Thymus (tissue), 11 donors: ENCODE data around the gene CDH13. TPM values are rescaled to one million over a fixed set of nuclear protein-coding genes. Genes with fewer than 3 reads are reported as not detected.

Experiments used
- DNase-seq, 9 donors: peaks; one replicate each; pipeline ENCODE4 v3.0.0-alpha.2; 2013; ENCODE audit warnings: low spot score in 9 of 9, low read depth in 6 of 9, missing footprints in 1 of 9
- H3K27ac ChIP-seq, 2 donors: one replicate each; pipeline ENCODE4 v1.5.1; 2013; ENCODE audit warnings: control low read depth in 1 of 2, low read depth in 1 of 2, low read length in 1 of 2, mild to moderate bottlenecking in 1 of 2, moderate library complexity in 1 of 2
- H3K27me3 ChIP-seq, 2 donors: one replicate each; pipeline ENCODE4 v1.5.1; 2013; ENCODE audit warnings: low read length in 1 of 2; ENCODE audit not compliant: control insufficient read depth in 2 of 2, insufficient read depth in 1 of 2
- H3K36me3 ChIP-seq, 2 donors: one replicate each; pipeline ENCODE4 v1.5.1; 2013; ENCODE audit warnings: low read length in 1 of 2, mild to moderate bottlenecking in 1 of 2, moderate library complexity in 1 of 2; ENCODE audit not compliant: control insufficient read depth in 2 of 2, insufficient read depth in 2 of 2
- H3K4me1 ChIP-seq, 2 donors: one replicate each; pipeline ENCODE4 v1.5.1; 2013; ENCODE audit warnings: low read length in 2 of 2; ENCODE audit not compliant: control insufficient read depth in 2 of 2, insufficient read depth in 2 of 2
- H3K4me3 ChIP-seq, 2 donors: one replicate each; pipeline ENCODE4 v1.5.1; 2013; ENCODE audit warnings: low read length in 2 of 2, control low read depth in 1 of 2, mild to moderate bottlenecking in 1 of 2
- H3K9me3 ChIP-seq, 2 donors: one replicate each; pipeline ENCODE4 v1.5.1; 2013; ENCODE audit warnings: low read length in 1 of 2, mild to moderate bottlenecking in 1 of 2; ENCODE audit not compliant: control insufficient read depth in 2 of 2, insufficient read depth in 1 of 2
- WGBS: extraction: QIAGEN DNeasy Blood & Tissue Kit; methylation state at CpG from one replicate; pipeline ENCODE4 v1.1.7; 2013; 5-methylcytosine and 5-hydroxymethylcytosine counted together
- polyA plus RNA-seq: library from polyadenylated mRNA; stranded (reverse); fragments of 200-250 nt; gene quantifications from one replicate; pipeline ENCODE4 v1.2.3, GENCODE V29; 2013
- total RNA-seq: library from RNA; stranded (reverse); fragments of 120-200 nt; gene quantifications from one replicate; pipeline ENCODE4 v1.2.4, GENCODE V29; 2013
- donor health status: healthy.

CDH13 gene
- total and polyA plus RNA-seq, 2 donors, result 1.5 to 3.7 TPM

DNA sequence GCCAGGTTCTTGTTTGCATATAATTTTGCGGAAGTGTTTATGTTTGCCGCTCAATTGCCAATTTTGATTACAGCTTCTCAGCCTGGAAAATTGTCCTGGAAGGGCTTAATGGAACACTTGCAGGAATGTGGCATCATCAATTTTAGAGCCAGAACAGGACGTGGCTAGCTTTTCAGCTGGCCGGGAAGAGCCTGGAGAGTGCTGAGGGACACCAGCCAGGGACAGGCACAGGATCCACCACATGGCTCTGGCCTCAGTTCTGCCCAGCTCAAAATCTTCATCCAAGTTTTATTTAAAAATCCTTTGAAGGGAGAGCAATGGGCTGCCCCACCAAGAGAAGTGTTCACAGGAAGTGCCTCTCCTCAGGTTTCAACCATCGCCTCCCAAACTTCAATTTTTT lies 893.8 kb downstream of the CDH13 start:
- no peaks in the 10 kb centered on the region for H3K4me1 ChIP-seq
- H3K27ac ChIP-seq, result no peak overlapping the region
- no peaks in the 10 kb centered on the region for H3K27me3 ChIP-seq
- DNase-seq, result no peak
- no peak overlapping the region for H3K4me3 ChIP-seq
- WGBS, result 90% methylated on average over 5 of the region's 5 CpGs
- H3K9me3 ChIP-seq, result no peaks in the 10 kb centered on the region
- H3K36me3 ChIP-seq, result no peaks in the 10 kb centered on the region

DNA sequence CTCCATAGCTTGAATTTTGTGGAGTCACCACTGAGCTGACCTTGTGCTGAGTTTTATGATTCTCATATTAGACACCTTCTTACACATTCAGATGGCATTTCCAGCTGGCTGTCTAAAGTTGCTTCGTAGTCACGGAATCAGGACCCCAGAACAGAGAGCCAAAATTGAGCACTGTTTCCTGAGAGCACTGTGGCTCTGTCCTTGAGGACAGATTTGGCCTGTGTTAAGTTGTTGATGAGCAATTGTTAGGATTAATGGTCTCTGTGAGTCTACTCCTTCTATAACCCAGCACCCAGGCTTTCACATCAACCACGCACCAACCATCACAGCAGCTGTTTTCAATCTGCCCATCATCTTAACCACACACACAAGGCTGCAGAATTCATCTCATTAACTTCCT lies 903.5 kb downstream of the CDH13 start:
- 76% methylated on average over 3 of the region's 3 CpGs for whole genome bisulfite sequencing

DNA sequence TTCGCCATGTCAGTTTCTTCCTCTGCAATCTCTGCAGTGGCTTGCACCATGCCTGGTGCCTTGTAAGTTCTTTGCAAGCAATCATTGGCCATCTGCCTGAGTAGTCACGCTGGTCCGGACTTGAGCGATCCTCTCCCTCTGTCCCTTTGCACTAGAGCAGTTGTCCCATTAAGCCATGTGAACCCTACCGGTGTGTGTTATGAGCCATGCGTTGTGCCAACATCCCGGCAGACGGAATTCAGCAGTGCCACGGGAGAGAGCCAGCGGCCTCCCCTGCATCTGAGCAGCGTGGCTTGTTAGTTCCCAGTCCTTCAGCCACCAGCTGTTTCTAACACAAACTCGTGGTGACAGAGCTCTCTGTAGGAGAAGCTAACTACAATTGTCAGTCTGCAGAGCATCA lies 905.9 kb downstream of the CDH13 start:
- Histone ChIP-seq H3K36me3 (no peaks in the 10 kb centered on the region), H3K4me1 (no peaks in the 10 kb centered on the region), H3K27ac (no peak overlapping the region), H3K9me3 (no peaks in the 10 kb centered on the region), H3K4me3 (no peak overlapping the region), H3K27me3 (no peaks in the 10 kb centered on the region)
- 91% methylated on average over 12 of the region's 12 CpGs for WGBS
- no peak for DNase-seq

More for the DNA sequence above, 903.5 kb downstream of the CDH13 start:
- DNase-seq, result no peak
- no peaks in the 10 kb centered on the region for H3K9me3 ChIP-seq
- H3K27ac ChIP-seq, result no peak overlapping the region
- no peak overlapping the region for H3K4me3 ChIP-seq
- H3K36me3 ChIP-seq, result no peaks in the 10 kb centered on the region
- H3K4me1 ChIP-seq, result no peaks in the 10 kb centered on the region
- no peaks in the 10 kb centered on the region for H3K27me3 ChIP-seq

DNA sequence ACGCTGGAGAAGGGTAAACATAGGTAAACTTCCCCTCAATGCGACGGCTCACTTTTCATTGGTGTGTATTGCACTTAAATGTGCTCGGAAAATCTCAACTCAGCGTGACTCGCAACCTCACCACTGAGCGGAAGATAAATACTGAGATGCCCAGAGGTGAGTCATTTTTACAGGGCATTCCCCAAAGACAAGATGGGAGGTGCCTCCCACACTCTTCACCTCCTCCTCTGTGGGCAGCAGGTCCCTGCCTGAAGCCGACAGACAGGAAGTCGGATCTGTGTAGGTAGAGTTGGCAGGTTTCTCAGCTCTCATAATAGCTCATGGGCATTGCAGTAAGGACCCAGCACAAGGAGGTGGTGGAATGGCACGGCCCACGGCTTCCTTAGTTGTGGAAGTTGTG lies 906.4 kb downstream of the CDH13 start:
- no peaks in the 10 kb centered on the region for H3K4me1 ChIP-seq
- WGBS, result 91% methylated on average over 11 of the region's 11 CpGs
- no peak for DNase-seq
- H3K36me3 ChIP-seq, result no peaks in the 10 kb centered on the region
- no peak overlapping the region for H3K4me3 ChIP-seq
- H3K9me3 ChIP-seq, result no peaks in the 10 kb centered on the region
- H3K27me3 ChIP-seq, result no peaks in the 10 kb centered on the region
- no peak overlapping the region for H3K27ac ChIP-seq

DNA sequence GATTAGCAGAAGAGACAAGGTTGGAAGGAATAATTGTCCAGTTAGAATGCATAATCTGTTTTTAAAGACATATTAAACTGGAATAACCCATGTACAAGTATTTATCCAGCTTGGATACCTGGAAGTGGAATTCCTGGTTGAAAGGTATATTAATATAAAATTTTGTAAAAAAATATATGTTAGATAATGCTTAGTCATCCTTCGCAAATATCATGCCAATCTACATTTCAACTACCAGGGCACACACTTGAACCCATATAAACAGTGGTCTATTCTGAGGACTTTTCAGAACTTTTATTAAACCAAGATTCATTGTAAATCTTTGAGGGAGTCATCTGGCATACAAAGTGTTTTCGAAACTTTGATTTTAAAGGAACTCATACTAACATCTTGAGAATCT lies 911.9 kb downstream of the CDH13 start:
- Histone ChIP-seq H3K36me3 (no peaks in the 10 kb centered on the region), H3K4me3 (no peak overlapping the region), H3K27me3 (no peaks in the 10 kb centered on the region), H3K4me1 (no peaks in the 10 kb centered on the region), H3K9me3 (no peaks in the 10 kb centered on the region), H3K27ac (no peak overlapping the region)
- WGBS, result 97% methylated on average over 2 of the region's 2 CpGs
- no peak for DNase-seq

DNA sequence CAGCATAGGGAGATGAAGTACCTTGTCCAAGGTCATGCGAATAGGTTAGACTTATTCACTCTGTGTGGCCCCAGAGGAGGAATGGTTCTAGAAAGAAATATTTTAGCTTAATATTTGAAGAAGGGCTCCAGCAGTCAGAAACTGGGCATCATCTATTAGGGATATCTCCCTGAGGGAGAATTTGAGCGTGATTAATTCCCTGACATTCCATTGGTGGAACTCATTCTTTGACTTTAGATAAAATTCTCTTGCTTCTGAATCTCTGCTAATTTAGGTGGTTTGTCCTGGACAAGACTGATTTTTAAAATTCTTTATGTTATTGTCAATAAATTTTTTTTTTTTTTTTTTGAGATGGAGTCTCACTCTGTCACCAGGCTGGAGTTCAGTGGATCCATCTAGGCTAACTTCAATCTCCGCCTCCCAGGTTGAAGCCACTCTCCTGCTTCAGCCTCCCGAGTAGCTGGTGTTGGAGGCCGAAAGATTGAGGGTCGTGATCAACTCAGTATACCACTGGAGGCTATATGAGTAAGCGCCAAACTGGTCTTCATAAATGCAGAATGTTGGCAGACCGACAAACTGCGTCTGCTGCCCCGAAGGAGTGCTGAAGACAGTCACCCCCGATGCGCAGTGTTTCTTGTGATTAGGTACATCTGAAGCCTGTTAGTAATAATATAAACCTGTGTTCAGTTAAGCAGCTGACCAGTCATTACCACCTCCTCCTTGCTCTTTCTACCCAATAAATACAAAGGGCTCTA lies 913.1 kb downstream of the CDH13 start:
- WGBS, result 96% methylated on average over 12 of the region's 12 CpGs
- Histone ChIP-seq H3K27ac (no peak overlapping the region), H3K4me1 (no peaks in the 10 kb centered on the region), H3K4me3 (no peak overlapping the region), H3K36me3 (no peaks in the 10 kb centered on the region), H3K9me3 (no peaks in the 10 kb centered on the region), H3K27me3 (no peaks in the 10 kb centered on the region)
- no peak for DNase-seq

DNA sequence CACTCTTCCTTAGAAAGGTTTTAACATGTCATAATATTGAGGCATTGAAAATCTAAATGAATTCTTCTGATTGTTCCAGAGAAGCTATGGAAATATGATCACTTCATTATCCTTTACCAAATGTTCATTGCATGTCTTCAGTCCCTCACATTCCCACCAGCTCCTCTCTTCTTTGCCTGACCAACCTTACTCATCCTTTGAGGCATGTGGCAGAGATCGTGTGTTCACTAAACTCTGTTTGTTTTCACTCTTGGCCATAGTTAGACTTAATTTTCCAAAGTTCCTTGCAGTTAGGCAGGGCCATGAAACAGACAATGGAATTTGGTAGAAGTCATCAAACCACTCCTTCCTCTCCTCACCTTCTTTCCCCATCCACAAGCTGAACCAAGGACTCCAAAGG lies 914.5 kb downstream of the CDH13 start:
- no peaks in the 10 kb centered on the region for H3K36me3 ChIP-seq
- no peak for DNase-seq
- no peaks in the 10 kb centered on the region for H3K4me1 ChIP-seq
- WGBS, result 93% methylated on average over 1 of the region's 1 CpG
- H3K27me3 ChIP-seq, result no peaks in the 10 kb centered on the region
- no peaks in the 10 kb centered on the region for H3K9me3 ChIP-seq
- no peak overlapping the region for H3K27ac ChIP-seq
- no peak overlapping the region for H3K4me3 ChIP-seq

DNA sequence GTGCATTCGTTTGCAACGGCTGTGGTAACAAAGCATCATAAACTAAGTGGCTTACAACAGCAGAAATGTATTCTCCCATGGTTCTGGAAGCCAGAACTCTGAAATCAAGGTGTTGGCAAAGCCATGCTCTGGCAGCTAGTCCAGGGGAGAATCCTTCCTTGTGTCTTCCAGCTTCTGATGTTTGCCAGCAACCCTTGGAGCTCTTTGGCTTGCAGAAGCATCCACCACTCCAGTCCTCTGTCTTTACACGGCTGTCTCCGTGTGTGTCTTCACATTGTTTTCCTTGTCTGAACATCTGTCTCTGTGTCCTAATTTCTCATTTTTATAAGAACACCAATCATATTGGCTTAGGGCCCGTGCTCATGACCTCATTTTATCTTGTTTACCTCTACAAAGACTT lies 915.7 kb downstream of the CDH13 start:
- Histone ChIP-seq H3K4me3 (no peak overlapping the region), H3K4me1 (no peaks in the 10 kb centered on the region)

DNA sequence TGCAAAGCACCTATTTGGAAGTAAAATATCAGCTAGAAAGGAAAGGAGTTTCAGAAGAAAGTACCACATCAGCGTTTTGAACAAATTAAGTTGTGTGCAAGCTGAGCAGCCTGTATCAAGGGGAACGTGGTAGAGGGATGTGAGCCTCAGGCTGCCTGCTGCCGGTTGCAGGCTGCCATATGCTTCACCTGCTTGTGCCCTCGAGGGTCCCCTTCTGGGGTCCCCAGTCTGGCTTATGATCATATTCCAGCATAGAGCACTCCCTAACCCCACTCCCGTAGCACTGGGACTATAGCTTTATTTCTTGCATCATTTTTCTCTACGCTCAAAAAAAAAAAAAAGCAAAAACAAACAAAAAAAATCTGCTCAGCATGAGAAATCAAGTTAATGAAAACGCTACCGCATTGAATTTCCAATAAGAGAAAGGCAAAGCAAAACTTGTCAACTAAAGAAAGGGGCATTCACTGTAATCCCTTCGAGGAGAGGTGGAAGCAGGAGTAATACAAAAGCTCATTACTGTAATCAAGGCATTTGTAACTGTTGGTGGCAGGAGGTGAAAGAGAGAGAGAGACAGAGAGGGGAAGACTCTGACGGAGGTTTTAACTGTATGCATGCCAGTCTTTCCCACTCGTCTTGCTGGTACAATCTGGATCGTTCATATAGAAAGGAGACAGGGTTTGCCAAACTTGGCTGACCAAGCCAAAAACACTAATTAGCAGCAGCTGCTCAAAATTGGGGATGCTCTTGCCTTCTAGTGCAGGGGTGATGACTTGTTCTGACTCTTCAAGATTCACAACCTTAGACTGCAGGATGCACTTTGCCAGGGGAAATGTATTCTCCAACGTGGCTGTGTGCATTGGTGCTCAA lies 922.8 kb downstream of the CDH13 start:
- no peaks in the 10 kb centered on the region for H3K36me3 ChIP-seq
- H3K9me3 ChIP-seq, result no peaks in the 10 kb centered on the region
- no peak for DNase-seq
- H3K4me1 ChIP-seq, result no peaks in the 10 kb centered on the region
- H3K4me3 ChIP-seq, result no peak overlapping the region
- WGBS, result 75% methylated on average over 13 of the region's 13 CpGs
- no peaks in the 10 kb centered on the region for H3K27me3 ChIP-seq
- H3K27ac ChIP-seq, result no peak overlapping the region

More for the DNA sequence above, 915.7 kb downstream of the CDH13 start:
- Histone ChIP-seq H3K27ac (no peak overlapping the region), H3K36me3 (no peaks in the 10 kb centered on the region), H3K9me3 (no peaks in the 10 kb centered on the region), H3K27me3 (no peaks in the 10 kb centered on the region)
- DNase-seq, result no peak
- 85% methylated on average over 5 of the region's 5 CpGs for WGBS
